Endothelial cell of umbilical vein (primary cell): ENCODE results near the gene RTN4IP1. TPM values are rescaled to one million over a fixed set of nuclear protein-coding genes. Genes with fewer than 3 reads are reported as not detected.

Experiments
- BruUV-seq: library from RNA; stranded (reverse); fragments of 400-500 nt; replicated peaks from 2 replicates; lab custom pipeline; 2021; lab: Mats Ljungman, UMichigan
- CTCF ChIA-PET: fragments of 300-600, 350-600 bp; sonication (Branson Sonifier 250); formaldehyde crosslinking; loops from one replicate; lab custom pipeline; 2021; ENCODE audit warnings: antibody characterized with exemption, inconsistent platforms; lab: Charles Lee
- POLR2A ChIA-PET: fragments of 300-600, 350-600 bp; sonication (Branson Sonifier 250); formaldehyde crosslinking; loops from one replicate; lab custom pipeline; 2021; ENCODE audit warnings: antibody characterized with exemption, inconsistent platforms; lab: Charles Lee
- DNase-seq: peaks from one replicate; pipeline ENCODE4 v3.0.0-alpha.2; 2011; ENCODE audit warnings: low read depth, low spot score
- FAIRE-seq: peaks from 2 replicates; lab custom pipeline; 2011; peaks lifted over from hg19 to GRCh38; lab: Jason Lieb, UNC
- H2AFZ ChIP-seq: 2 replicates; pipeline ENCODE4 v1.6.0; 2012; ENCODE audit warnings: low read depth, low read length, control low read depth, inconsistent platforms
- H3K27ac ChIP-seq: 2 replicates; pipeline ENCODE4 v1.5.1; 2011; ENCODE audit warnings: low read depth, mild to moderate bottlenecking, control low read depth, low read length, moderate library complexity; ENCODE audit not compliant: insufficient read depth
- H3K27me3 ChIP-seq, 2 experiments: 2 replicates each; pipeline versions ENCODE4 v1.6.0 to v1.6.1; 2011; ENCODE audit warnings: low read length in 2 of 2, mixed read lengths in 1 of 2; ENCODE audit not compliant: control insufficient read depth in 2 of 2, insufficient read depth in 2 of 2
- H3K36me3 ChIP-seq, 2 experiments: 2 replicates in 1 of 2; 3 replicates in 1 of 2; pipeline ENCODE4 v1.5.1; 2011; ENCODE audit warnings: low read length in 2 of 2, mild to moderate bottlenecking in 1 of 2, moderate library complexity in 1 of 2; ENCODE audit not compliant: control insufficient read depth in 2 of 2, insufficient read depth in 2 of 2; ENCODE audit errors: extremely low read depth in 1 of 2
- H3K4me1 ChIP-seq: 3 replicates; pipeline ENCODE4 v1.5.1; 2011; ENCODE audit warnings: mild to moderate bottlenecking, low read length; ENCODE audit not compliant: control insufficient read depth, insufficient read depth; ENCODE audit errors: extremely low read depth
- H3K4me2 ChIP-seq: 2 replicates; pipeline ENCODE4 v1.6.1; 2011; ENCODE audit warnings: low read length, control low read depth, mixed read lengths; ENCODE audit not compliant: insufficient read depth
- H3K4me3 ChIP-seq, 3 experiments: fragments of 200-600 bp in 1 of 3; sonication (generic), shearing (Covaris generic) in 1 of 3; replicated peaks in 1 of 3; 2 replicates each; pipeline ENCODE4 v1.5.1; 2011 to 2016; ENCODE audit warnings: control low read depth in 3 of 3, low read length in 3 of 3, mild to moderate bottlenecking in 2 of 3, inconsistent platforms in 1 of 3, low read depth in 1 of 3, moderate library complexity in 1 of 3; ENCODE audit not compliant: insufficient read depth in 1 of 3
- H3K79me2 ChIP-seq: 2 replicates; pipeline ENCODE4 v1.6.0; 2012; ENCODE audit warnings: low read length, inconsistent platforms; ENCODE audit not compliant: control insufficient read depth, insufficient read depth
- H3K9ac ChIP-seq: replicated peaks from 2 replicates; pipeline ENCODE3; 2011; ENCODE audit warnings: low read length, control low read depth; ENCODE audit not compliant: insufficient read depth; ENCODE audit errors: extremely low read depth
- H3K9me1 ChIP-seq: replicated peaks from 3 replicates; pipeline ENCODE4 v1.6.0; 2011; ENCODE audit warnings: mild to moderate bottlenecking, low read length; ENCODE audit not compliant: control insufficient read depth, insufficient read depth; ENCODE audit errors: extremely low read depth
- H3K9me3 ChIP-seq: replicated peaks from 2 replicates; pipeline ENCODE4 v1.5.1; 2012; ENCODE audit warnings: low read length, inconsistent platforms; ENCODE audit not compliant: control insufficient read depth, insufficient read depth
- H4K20me1 ChIP-seq: replicated peaks from 2 replicates; pipeline ENCODE3; 2011; ENCODE audit warnings: mild to moderate bottlenecking, low read length; ENCODE audit not compliant: control insufficient read depth, insufficient read depth; ENCODE audit errors: extremely low read depth
- EZH2 ChIP-seq: IDR thresholded peaks from 2 replicates; pipeline ENCODE4 v1.6.1; 2012; ENCODE audit warnings: borderline replicate concordance, low read depth, mild to moderate bottlenecking, moderate library complexity, low read length, inconsistent platforms; ENCODE audit not compliant: severe bottlenecking
- FOS ChIP-seq: IDR thresholded peaks from 2 replicates; pipeline ENCODE4 v1.6.1; 2011; ENCODE audit warnings: mild to moderate bottlenecking, low read length, moderate library complexity, borderline replicate concordance; ENCODE audit not compliant: insufficient read depth
- JUN ChIP-seq: IDR thresholded peaks from 2 replicates; pipeline ENCODE4 v1.6.1; 2011; ENCODE audit warnings: borderline replicate concordance, low read depth; ENCODE audit not compliant: insufficient read length, insufficient read depth
- MYC ChIP-seq: IDR thresholded peaks from one replicate; pipeline ENCODE4 v1.6.1; 2011; ENCODE audit warnings: mild to moderate bottlenecking, low read depth, low read length
- POLR2A ChIP-seq: IDR thresholded peaks from 2 replicates; pipeline ENCODE4 v1.6.1; 2012; ENCODE audit warnings: low read depth, mild to moderate bottlenecking, control low read depth, low read length
- POLR2AphosphoS5 ChIP-seq: IDR thresholded peaks from 2 replicates; pipeline ENCODE4 v1.6.1; 2012; ENCODE audit warnings: low read depth, mild to moderate bottlenecking, control low read depth, low read length, moderate library complexity; ENCODE audit not compliant: insufficient read depth
- dilution Hi-C: fragments of 300-500 bp; cut with MboI; formaldehyde crosslinking; loops from one replicate; pipeline ENCODE4 v1.15.0; 2019; ENCODE audit warnings: low sequenced_read_pairs; ENCODE audit not compliant: extremely low pct_ligation_motif_present
- intact Hi-C: fragments of 100-400 bp; cut with micrococcal nuclease; formaldehyde crosslinking; loops from one replicate; pipeline ENCODE4 v1.10.0; 2022
- polyA plus RNA-seq, 4 experiments: library from polyadenylated mRNA; depleted of rRNA in 3 of 4; stranded (reverse) in 3 of 4; unstranded in 1 of 4; fragments of >200 nt; gene quantifications; 2 replicates each; pipeline versions ENCODE4 v1.2.1 to v1.2.3, GENCODE V29; 2011 to 2012; ENCODE audit warnings: missing spikeins in 1 of 4
- total RNA-seq: library from RNA; stranded (reverse); gene quantifications from 2 replicates; pipeline ENCODE4 v1.2.3, GENCODE V29; 2021
- TF ChIP-seq, protein P1 (sequence below): IDR thresholded peaks from 2 replicates; pipeline ENCODE4 v1.6.1; 2011; ENCODE audit not compliant: insufficient read depth, insufficient read length
- TF ChIP-seq, protein P2 (sequence below), 2 donors: IDR thresholded peaks; 1 replicate in 1 of 2; 2 replicates in 1 of 2; pipeline ENCODE4 v1.5.1; 2011; ENCODE audit warnings: low read length in 2 of 2, mild to moderate bottlenecking in 2 of 2, moderate library complexity in 2 of 2, control low read depth in 1 of 2, inconsistent platforms in 1 of 2, low read depth in 1 of 2; ENCODE audit not compliant: insufficient read depth in 1 of 2; ENCODE audit errors: extremely low read depth in 1 of 2

The RTN4IP1 gene
- total and polyA plus RNA-seq, 2 donors (not counting 3 experiments of a cell fraction or from before 2014, with no cell fraction given): 3.9 to 5.4 TPM

DNA sequence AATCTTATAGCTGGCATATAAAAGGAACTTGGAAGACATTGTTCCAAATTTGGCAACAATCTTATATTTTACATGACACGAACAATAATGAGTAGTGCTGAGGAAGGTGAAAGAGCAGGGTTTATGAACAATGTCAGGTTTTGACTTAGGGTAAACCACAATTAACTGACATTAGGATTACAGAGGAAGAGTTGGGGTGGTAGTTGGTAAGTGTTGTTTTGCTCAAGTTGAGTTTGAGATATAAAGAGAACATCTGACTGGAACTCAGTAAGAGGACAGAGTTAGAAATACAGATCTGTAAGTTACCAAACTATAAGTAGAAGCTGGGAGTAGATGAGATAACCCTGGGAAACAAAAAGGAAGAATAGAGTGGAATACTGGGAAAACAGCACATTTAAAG lies 15.1 kb downstream of the RTN4IP1 start:
- Histone ChIP-seq H3K9me3 (no peaks in the 10 kb centered on the region), H3K4me2 (no peak overlapping the region), H3K9ac (no peak overlapping the region), H3K4me3 (no peak overlapping the region), H3K9me1 (no peaks in the 10 kb centered on the region), H3K79me2 (no peaks in the 10 kb centered on the region), H3K27ac (no peak overlapping the region), H2AFZ (no peak overlapping the region), H4K20me1 (no peaks in the 10 kb centered on the region), H3K36me3 (no peaks in the 10 kb centered on the region), H3K4me1 (no peaks in the 10 kb centered on the region), H3K27me3 (no peaks in the 10 kb centered on the region)
- BruUV-seq: no TSS peak
- FAIRE-seq: no peak
- dilution Hi-C loops: no loop called here
- no peak for DNase-seq
- no peak for TF ChIP-seq EZH2
- ChIA-PET POLR2A (no interaction called here), CTCF (no interaction called here)
- intact Hi-C loops: no loop called here

DNA sequence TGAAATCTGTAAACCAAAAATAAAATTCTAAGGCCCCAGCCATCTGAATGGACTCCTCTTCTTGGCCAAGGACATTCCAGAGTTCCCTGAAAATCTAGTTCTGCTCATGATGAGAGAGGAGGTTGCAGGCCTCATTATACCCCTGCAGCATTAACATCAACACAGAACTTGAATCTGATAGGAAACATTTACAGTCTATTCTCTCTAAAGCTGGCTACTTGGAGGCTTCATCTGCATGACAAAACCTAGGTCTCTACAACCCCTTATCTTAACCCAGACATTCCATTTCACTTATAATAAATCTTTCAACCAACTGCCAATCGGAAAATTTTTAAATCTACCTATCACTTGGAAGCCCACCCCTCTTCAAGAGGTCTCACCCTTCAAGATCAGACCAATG lies 15.7 kb downstream of the RTN4IP1 start:
- Histone ChIP-seq H3K79me2 (no peaks in the 10 kb centered on the region), H3K9me1 (no peaks in the 10 kb centered on the region), H3K4me1 (no peaks in the 10 kb centered on the region), H4K20me1 (no peaks in the 10 kb centered on the region), H2AFZ (no peak overlapping the region), H3K27me3 (no peaks in the 10 kb centered on the region), H3K4me2 (no peak overlapping the region), H3K9me3 (no peaks in the 10 kb centered on the region), H3K4me3 (no peak overlapping the region), H3K9ac (no peak overlapping the region), H3K36me3 (no peaks in the 10 kb centered on the region), H3K27ac (no peak overlapping the region)
- DNase-seq: no peak
- no TSS peak for BruUV-seq
- ChIA-PET POLR2A (no interaction called here), CTCF (no interaction called here)
- intact Hi-C loops: no loop called here
- dilution Hi-C loops: no loop called here
- FAIRE-seq: no peak
- TF ChIP-seq FOS (no peak), EZH2 (no peak), POLR2A (no peak), MYC (no peak), POLR2AphosphoS5 (no peak), JUN (no peak)
- TF ChIP-seq, protein P1, sequence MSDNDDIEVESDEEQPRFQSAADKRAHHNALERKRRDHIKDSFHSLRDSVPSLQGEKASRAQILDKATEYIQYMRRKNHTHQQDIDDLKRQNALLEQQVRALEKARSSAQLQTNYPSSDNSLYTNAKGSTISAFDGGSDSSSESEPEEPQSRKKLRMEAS: no peak
- TF ChIP-seq, protein P2, sequence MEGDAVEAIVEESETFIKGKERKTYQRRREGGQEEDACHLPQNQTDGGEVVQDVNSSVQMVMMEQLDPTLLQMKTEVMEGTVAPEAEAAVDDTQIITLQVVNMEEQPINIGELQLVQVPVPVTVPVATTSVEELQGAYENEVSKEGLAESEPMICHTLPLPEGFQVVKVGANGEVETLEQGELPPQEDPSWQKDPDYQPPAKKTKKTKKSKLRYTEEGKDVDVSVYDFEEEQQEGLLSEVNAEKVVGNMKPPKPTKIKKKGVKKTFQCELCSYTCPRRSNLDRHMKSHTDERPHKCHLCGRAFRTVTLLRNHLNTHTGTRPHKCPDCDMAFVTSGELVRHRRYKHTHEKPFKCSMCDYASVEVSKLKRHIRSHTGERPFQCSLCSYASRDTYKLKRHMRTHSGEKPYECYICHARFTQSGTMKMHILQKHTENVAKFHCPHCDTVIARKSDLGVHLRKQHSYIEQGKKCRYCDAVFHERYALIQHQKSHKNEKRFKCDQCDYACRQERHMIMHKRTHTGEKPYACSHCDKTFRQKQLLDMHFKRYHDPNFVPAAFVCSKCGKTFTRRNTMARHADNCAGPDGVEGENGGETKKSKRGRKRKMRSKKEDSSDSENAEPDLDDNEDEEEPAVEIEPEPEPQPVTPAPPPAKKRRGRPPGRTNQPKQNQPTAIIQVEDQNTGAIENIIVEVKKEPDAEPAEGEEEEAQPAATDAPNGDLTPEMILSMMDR (IDR thresholded peaks at IDR 0.05; ENCODE audit: extremely low read depth in 1 of 2, insufficient read depth in 1 of 2, low read depth in 1 of 2, low read length in 2 of 2): no peak
